Activated CD8-positive, alpha-beta memory T cell treated with anti-CD3 and anti-CD28 coated beads for 48 hours (primary cell): ENCODE results near the gene BCL2L15.
"Not testable (repeated sequence)": the region's sequence is repeated elsewhere in the genome, so short reads cannot be mapped to it uniquely, and the experiment has no call there.

Source experiments
- DNase-seq, 3 experiments: peaks; one replicate each; pipeline ENCODE4 v3.0.0-alpha.2; 2020; ENCODE audit warnings: low read depth in 2 of 3, low spot score in 2 of 3

The BCL2L15 gene

GRCh38 chr1:113872219-113872935 is 15.0 kb downstream of the BCL2L15 start:
- no peak for DNase-seq

GRCh38 chr1:113871597-113872113 is 15.7 kb downstream of the BCL2L15 start, which contains the start of gene PTPN22:
Gene PTPN22 (minus strand): TSS chr1:113871712.
- DNase-seq = peak in 2 of 3 experiments; percentile 56 to 57

DNA sequence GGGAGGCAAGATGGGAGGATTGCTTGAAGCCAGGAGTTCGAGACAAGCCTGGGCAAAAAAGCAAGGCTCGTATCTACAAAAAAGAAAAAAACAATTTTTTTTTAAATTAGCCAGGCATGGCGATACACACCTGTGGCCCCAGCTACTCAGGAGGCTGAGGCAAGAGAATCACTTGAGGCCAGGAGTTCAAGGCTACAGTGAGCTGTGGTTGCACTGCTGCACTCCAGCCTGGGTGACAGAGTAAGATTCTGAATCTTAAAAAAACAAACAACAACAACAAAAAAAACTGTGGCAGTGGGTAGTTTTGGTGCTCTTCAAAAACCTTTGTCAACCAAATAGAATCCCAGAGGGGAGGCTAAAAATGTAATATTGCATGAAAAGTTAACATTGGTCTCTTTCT is 16.6 kb downstream of the BCL2L15 start:
- DNase-seq = no peak

- DNase-seq = no peak
These were observed 18.8 kb downstream of the BCL2L15 start for GRCh38 chr1:113868387-113869083.

- no peak for DNase-seq
These were observed 25.7 kb downstream of the BCL2L15 start for GRCh38 chr1:113861641-113862040.

- DNase-seq = no peak
These were observed 26.5 kb downstream of the BCL2L15 start for GRCh38 chr1:113860891-113861290.

- DNase-seq = no peak
These were observed 27.8 kb downstream of the BCL2L15 start for GRCh38 chr1:113859478-113860175.

DNA sequence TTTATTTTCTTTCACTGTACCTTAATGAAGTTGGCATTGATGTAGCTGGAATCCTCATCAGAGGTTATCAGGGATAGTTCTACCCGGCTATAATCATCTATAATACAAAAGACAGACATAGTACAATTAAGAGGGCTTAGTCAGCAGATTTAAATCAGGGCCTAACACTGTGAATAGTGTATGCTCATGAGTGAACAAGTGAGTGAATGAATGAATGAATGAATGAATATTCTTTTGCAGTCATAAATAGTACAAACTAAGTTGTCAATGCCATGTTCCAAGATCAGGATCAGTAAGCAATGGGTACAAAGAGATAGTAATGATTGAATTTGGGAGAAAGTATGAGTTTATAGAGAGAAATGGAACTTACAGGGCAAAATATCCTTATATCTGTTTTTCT is 28.4 kb downstream of the BCL2L15 start:
- no peak for DNase-seq

DNA sequence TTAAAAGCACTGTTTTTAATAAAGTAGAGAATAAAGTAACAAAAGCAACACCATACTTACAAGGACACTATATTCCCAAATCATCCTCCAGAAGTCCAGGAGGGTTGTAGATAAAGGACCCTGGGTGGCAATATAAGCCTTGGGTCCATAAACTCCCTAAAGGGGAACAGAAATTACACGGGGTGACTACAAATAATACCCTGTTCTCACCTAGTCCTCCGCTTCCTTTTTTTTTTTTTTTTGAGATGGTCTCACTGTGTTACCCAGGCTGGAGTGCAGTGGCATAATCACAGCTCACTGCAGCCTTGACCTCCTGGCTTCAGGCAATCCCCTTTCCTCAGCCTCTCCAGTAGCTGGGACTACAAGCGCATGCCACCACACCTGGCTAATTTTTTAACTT is 29.0 kb downstream of the BCL2L15 start:
- DNase-seq = no peak

GRCh38 chr1:113857776-113858175 is 29.6 kb downstream of the BCL2L15 start:
- no peak for DNase-seq

DNA sequence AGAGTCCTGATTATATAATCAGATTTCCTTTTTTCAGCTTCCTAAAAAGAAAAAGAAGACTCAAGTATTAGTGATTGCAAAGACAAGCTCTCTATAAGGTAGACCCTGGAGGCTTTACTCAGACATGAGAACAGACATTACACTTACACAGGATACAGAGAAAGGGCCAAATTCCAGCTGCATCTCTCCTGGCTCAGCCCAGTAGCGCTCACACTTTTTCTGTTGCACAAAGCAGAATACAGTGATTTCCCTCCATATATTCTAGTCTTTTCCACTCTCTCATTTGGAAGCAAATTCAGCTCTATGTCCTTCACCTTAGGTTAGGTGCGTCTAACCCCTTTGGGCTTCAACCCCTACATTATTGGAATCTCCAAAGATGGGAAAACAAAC is 31.0 kb downstream of the BCL2L15 start:
- no peak for DNase-seq

DNA sequence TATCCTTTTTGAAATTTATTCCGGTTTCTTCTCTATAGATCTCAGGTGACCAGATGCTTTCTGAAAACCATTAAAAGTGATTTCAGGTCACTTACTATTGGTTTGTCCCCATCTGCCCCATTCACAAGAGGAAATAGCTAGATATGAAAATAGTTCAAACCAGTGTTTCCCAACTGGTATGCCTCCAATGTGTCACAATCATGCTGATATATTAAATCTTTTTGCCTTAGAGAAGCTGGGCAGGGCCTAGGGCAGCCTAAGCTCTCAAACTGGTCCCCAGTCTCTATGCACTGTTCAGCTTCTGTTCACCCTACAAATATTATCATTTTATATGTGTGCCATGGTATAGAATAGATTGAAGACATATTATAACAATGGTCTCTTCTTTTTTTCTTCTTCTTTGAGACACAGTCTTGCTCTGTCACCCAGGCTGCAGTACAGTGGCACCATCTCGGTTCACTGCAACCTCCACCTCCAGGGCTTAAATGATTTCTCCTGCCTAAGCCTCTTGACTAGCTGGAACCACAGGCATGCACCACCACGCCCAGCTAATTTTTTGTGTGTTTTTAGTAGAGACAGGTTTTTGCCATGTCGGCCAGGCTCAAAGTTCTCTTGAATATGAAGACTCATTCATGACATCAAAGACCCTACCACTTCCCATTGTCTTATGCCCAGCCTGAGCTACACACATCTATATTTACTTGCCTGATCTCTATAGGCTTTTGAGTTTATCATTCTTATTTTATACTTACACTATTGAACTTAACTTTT is 31.6 kb downstream of the BCL2L15 start:
- DNase-seq = no peak

- no peak for DNase-seq
These were observed 33.1 kb downstream of the BCL2L15 start for GRCh38 chr1:113854234-113854633.

DNA sequence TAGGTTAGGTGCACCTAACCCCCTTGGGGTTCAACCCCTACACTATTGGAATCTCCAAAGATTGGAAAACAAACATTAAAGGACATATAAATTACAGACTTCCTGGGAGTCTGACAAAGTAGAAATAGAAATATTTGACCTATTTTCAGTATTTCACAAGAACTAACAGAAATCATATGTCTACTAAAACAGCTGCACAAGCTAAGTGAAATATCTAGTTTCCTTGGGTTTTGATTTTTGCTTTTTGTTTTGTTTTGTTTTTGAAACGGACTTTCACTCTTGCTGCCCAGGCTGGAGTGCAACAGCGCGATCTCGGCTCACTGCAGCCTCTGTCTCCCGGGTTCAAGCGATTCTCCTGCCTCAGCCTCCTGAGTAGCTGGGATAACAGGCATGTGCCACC is 34.7 kb downstream of the BCL2L15 start:
- DNase-seq = not testable (repeated sequence)

DNA sequence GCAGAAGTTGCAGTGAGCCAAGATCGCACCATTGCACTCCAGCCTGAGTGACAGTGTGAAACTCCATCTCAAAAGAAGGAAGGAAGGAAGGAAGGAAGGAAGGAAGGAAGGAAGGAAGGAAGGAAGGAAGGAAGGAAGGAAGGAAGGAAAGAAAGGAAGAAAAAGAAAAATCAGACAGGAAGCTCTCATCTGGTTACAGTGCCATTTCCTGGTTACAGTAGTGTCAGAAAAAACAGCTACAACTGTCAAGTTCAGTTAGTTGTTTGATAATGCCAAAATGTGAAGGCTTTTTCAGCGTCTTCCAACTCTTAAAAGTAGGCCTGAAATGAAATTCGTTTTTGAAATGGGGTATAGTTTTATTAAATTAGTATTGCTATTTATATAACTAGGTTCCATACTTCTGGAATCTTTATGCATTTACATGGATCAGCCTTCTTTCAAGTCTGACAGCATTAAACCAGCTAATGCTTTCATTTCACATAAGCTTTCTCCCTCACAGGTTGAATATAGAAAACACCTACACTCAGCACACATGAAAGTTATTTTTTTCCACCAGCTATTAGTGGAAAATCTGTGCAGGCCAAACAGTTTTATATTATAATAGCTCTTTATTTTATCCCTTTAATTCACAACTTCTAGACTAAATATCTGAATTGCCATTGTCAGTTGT is 37.1 kb downstream of the BCL2L15 start:
- no peak for DNase-seq

DNA sequence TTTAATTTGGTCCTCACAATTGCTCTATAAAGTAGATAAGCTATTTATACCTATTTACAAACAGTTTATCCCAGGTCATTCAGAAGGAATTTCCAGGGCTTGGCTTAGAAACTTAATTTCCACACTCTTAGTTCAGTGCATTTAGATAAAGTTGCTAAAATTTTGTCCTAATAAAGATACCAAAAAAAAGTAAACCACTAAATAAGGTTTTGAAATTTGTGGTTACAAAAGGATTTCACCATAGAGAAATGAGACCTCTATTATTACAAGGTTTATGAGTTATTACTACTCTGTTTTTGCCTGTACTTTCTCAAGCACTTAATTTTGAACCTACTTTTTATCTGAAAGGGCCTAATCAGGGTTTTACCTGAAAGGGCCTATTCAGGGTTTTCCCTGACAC is 38.3 kb downstream of the BCL2L15 start:
- no peak for DNase-seq

DNA sequence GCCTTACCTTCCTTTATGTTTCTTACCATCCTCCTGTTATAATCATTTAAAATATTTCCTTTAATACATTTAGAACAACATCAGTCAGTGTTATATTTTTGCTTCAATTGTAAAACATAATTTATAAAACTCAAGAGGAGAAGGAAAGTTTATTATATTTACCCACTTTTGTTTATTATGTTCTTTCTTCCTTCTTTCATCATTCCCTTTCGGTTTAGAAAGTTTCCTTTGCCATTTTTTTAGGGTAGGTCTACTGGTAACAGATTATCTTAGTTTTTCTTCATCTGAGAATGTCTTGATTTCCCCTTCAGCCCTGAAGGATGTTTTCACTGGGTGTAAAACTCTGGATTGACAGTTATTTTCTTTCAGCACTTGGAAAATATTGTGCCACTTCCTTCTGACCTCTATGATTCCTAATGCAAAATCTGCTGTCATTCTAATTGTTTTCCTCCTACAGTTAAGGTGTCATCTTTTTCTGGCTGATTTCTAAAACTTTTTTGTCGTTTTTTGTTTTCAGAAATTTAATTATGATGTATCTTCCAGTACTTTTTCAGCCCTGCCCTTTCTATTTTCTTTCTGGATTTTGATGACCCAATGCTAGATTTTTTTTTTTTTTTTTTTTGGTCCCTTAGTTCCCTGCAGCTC is 40.9 kb downstream of the BCL2L15 start:
- DNase-seq = no peak

GRCh38 chr1:113836534-113836933 is 50.8 kb downstream of the BCL2L15 start:
- DNase-seq = no peak

GRCh38 chr1:113835686-113836290 is 51.6 kb downstream of the BCL2L15 start:
- no peak for DNase-seq

- DNase-seq = no peak
These were observed 52.7 kb downstream of the BCL2L15 start for GRCh38 chr1:113834716-113835115.
